Keratinocyte (primary cell): ENCODE data around the gene CCDC137.

Source experiments
- EZH2 ChIP-seq: IDR thresholded peaks from one replicate; pipeline ENCODE4 v1.6.1; 2012; ENCODE audit warnings: inconsistent platforms, mild to moderate bottlenecking, low read length, moderate library complexity
- TF ChIP-seq, protein P1 (sequence below), 3 experiments: IDR thresholded peaks in 1 of 3; conservative IDR thresholded peaks in 1 of 3; optimal IDR thresholded peaks in 1 of 3; 2 replicates in 2 of 3; 3 replicates in 1 of 3; pipeline versions ENCODE3 to v1.5.1; 2011; ENCODE audit warnings: low read length in 3 of 3, mild to moderate bottlenecking in 3 of 3, moderate library complexity in 2 of 3, control low read depth in 1 of 3, inconsistent platforms in 1 of 3; ENCODE audit not compliant: insufficient read depth in 2 of 3; ENCODE audit errors: extremely low read depth in 1 of 3

DNA sequence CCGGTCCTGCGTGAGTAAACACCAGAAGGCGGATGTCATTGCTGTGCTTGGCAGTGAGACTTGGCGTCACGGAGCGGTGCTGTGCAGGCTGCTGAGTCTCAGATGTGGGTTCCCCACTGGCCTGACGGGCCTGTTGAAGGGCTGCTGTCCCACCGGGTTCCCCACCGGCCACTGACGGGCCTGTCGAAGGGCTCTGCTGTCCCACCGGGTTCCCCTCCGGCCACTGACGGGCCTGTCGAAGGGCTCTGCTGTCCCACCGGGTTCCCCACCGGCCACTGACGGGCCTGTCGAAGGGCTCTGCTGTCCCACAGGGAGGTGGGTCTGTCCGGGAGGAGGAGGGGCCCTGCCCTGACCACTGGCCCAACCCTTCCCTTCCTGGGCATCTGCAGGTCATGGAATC lies 20.1 kb downstream of the CCDC137 start:
- TF ChIP-seq EZH2, result no peak
- TF ChIP-seq, protein P1, sequence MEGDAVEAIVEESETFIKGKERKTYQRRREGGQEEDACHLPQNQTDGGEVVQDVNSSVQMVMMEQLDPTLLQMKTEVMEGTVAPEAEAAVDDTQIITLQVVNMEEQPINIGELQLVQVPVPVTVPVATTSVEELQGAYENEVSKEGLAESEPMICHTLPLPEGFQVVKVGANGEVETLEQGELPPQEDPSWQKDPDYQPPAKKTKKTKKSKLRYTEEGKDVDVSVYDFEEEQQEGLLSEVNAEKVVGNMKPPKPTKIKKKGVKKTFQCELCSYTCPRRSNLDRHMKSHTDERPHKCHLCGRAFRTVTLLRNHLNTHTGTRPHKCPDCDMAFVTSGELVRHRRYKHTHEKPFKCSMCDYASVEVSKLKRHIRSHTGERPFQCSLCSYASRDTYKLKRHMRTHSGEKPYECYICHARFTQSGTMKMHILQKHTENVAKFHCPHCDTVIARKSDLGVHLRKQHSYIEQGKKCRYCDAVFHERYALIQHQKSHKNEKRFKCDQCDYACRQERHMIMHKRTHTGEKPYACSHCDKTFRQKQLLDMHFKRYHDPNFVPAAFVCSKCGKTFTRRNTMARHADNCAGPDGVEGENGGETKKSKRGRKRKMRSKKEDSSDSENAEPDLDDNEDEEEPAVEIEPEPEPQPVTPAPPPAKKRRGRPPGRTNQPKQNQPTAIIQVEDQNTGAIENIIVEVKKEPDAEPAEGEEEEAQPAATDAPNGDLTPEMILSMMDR (optimal IDR thresholded peaks at IDR 0.05 in 1 of 3, IDR thresholded peaks at IDR 0.05 in 1 of 3, conservative IDR thresholded peaks at IDR 0.05 in 1 of 3; ENCODE audit: extremely low read depth in 1 of 3, insufficient read depth in 2 of 3, low read length in 3 of 3), result no peak
